Activated CD4-positive, alpha-beta T cell treated with anti-CD3 and anti-CD28 coated beads, Interleukin-2, Interleukin-4, amounts not matched to agents 100 ng/mL and 50 ng/mL, durations not matched to agents 16 hours and 8 hours (primary cell): ENCODE results near the gene ELAPOR2.
"Not testable (repeated sequence)": the region's sequence is repeated elsewhere in the genome, so short reads cannot be mapped to it uniquely, and the experiment has no call there.

Source experiments
- DNase-seq: peaks from one replicate; pipeline ENCODE4 v3.0.0-alpha.2; 2020; ENCODE audit warnings: low spot score

Gene ELAPOR2

DNA sequence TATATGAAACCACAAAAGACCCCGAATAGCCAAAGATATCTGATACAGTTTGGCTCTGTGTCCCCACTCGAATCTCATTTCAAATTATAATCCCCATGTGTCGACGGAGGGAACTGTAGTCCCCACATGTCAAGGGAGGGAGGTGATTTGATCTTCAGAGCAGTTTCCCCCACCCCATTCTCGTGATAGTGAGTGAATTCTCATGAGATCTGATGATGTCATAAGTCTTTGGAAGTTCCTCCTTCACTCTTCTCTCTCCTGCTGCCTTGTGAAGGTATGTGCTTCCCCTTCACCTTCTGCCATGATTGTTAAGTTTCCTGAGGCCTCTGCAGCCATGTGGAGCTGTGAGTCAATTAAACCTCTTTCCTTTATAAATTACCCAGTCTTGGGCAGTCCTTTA, 13.0 kb downstream of the ELAPOR2 start:
- DNase-seq = no peak

DNA sequence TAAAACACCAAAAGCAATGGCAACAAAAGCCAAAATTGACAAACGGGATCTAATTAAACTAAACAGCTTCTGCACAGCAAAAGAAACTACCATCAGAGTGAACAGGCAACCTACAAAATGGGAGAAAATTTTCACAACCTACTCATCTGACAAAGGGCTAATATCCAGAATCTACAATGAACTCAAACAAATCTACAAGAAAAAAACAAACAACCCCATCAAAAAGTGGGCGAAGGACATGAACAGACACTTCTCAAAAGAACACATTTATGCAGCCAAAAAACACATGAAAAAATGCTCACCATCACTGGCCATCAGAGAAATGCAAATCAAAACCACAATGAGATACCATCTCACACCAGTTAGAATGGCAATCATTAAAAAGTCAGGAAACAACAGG, 14.7 kb downstream of the ELAPOR2 start:
- not testable (repeated sequence) for DNase-seq

DNA sequence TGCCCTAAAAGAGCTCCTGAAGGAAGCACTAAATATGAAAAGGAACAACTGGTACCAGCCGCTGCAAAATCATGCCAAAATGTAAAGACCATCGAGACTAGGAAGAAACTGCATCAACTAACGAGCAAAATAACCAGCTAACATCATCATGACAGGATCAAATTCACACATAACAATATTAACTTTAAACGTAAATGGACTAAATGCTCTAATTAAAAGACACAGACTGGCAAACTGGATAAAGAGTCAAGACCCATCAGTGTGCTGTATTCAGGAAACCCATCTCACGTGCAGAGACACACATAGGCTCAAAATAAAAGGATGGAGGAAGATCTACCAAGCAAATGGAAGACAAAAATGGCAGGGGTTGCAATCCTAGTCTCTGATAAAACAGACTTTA, 17.9 kb downstream of the ELAPOR2 start:
- not testable (repeated sequence) for DNase-seq

GRCh38 chr7:87039691-87040299, 19.7 kb downstream of the ELAPOR2 start:
- not testable (repeated sequence) for DNase-seq

DNA sequence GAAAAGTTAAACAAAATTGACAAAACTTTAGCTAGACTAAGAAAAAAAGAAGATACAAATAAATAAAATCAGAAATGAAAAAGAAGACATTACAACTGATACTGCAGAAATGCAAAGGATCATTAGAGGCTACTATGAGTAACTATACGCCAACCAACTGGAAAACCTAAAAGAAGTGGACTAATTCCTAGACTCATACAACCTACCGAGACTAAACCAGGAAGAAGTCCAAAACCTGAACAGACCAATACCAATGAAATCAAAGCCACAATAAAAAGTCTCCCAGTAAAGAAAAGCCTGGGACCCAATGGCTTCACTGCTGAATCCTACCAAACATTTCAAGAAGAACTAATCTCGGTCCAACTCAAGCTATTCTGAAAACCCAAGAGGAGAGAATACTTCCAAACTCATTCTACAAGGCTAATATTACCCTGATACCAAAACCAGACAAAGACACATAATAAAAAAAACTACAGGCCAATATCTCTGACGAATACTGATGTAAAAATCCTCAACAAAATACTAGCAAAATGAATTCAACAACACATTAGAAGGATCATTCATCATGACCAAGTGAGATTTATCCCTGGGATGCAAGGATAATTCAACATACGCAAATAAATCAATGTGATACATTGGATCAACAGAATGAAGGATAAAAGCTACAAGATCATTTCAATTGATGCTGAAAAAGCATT, 20.3 kb downstream of the ELAPOR2 start:
- DNase-seq = no peak

DNA sequence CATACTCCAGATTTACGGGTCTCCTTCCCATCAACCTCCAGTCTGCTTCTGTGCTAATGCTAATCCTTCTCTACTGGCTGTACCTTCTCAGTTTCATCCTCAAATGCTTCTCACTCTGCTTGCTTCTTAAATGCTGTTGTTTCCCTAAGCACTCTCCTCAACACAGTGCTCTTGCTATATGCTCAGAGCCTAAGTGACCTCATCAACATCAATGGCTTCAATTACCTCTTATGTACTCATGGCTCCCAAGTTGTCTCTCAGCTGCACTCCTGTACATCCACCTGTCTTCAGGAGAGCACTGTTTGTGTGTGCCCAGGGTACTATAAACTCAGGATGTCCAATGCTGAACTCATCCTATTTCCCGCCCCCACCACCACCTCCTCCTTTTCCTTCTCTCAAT, 22.5 kb downstream of the ELAPOR2 start:
- DNase-seq = no peak

GRCh38 chr7:87032604-87033339, 26.7 kb downstream of the ELAPOR2 start:
- no peak for DNase-seq

GRCh38 chr7:87029078-87029477, 30.4 kb downstream of the ELAPOR2 start:
- DNase-seq = no peak

- no peak for DNase-seq
Measured at GRCh38 chr7:87028636-87029035, 30.8 kb downstream of the ELAPOR2 start.

DNA sequence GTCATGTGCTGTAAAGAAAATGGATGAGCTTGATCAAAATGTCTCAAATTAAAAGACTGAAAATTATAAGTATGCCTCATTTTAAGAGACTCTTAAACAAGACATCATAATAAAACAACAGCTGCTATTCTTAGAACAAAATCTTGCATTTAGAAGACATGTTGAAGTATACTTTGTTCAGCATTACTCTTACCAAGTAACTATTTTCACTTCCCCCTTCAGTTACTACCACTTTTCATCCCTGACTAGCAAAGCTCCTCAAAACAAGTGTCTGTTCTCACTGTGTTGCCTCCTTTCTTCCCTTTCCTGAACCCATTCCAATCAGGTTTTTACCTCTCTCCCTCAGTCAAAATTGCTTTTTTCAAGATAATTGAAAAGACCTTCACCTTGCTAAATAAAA, 31.6 kb downstream of the ELAPOR2 start:
- DNase-seq = no peak

DNA sequence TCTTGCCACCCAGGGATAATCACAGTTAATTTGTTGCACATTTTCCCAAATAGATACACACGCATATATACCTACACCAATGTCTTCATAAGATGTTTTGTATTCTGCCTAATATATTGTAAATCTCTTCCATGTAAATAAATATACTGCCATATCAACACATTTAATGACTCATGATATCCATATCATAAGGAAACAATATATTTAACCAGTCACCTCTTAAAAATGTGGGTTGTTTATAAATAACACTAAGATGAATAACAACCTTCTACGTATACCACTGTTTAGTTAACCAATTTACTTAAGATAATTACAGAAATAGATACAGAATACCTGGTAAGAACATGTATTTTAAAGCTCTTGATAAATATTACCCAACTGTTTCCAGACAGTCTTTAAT, 38.2 kb downstream of the ELAPOR2 start:
- DNase-seq = no peak

- DNase-seq = no peak
Measured at GRCh38 chr7:87016606-87017005, 42.8 kb downstream of the ELAPOR2 start.

DNA sequence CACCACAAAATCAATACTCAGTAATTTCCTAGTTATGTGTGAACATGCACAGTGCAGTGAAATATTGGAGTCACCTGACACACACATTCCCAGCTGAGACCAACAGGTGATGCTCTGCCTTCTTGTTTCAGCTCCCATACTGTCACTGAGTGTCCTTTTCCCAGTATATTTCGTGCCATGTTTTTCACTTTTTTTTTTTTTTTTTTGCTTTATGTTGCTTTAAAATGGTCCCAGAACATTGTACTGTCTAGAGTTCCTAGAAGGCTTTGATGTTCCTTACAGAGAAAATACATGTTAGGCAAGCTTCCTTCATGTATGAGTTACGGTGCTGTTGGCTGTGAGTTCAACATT, 45.6 kb downstream of the ELAPOR2 start:
- DNase-seq = no peak

GRCh38 chr7:87013136-87013839, 46.2 kb downstream of the ELAPOR2 start:
- DNase-seq = no peak
